SK-N-SH (cell line): ENCODE measurements around the gene CDC45. TPM values are rescaled to one million over a fixed set of nuclear protein-coding genes. Genes with fewer than 3 reads are reported as not detected.

Experiments
- CTCF ChIA-PET: fragments of 300-600, 350-600 bp; formaldehyde crosslinking; extraction: SDS; loops from one replicate; lab custom pipeline; 2021; lab: Yijun Ruan, JAX
- POLR2A ChIA-PET: fragments of 350-600 bp; sonication (Branson Sonifier 250); formaldehyde crosslinking; extraction: SDS; loops from one replicate; lab custom pipeline; 2020; ENCODE audit warnings: antibody characterized with exemption, inconsistent platforms; lab: Yijun Ruan, JAX
- DNase-seq: peaks from one replicate; pipeline ENCODE4 v3.0.0; 2012
- H2AFZ ChIP-seq: fragments of 200-600 bp; sonication (generic); 2 replicates; pipeline ENCODE4 v1.8.1; 2016; ENCODE audit warnings: antibody characterized with exemption, mild to moderate bottlenecking, low read depth
- H3F3A ChIP-seq: fragments of 200-600 bp; sonication (generic); replicated peaks from 2 replicates; pipeline ENCODE3; 2016; ENCODE audit warnings: antibody characterized with exemption, mild to moderate bottlenecking; ENCODE audit not compliant: insufficient read depth
- H3K27ac ChIP-seq, 2 experiments: fragments of 200-500 bp in 1 of 2; fragments of 200-600 bp in 1 of 2; sonication (Bioruptor generic) in 1 of 2; sonication (generic), shearing (Covaris generic) in 1 of 2; 2 replicates each; pipeline versions ENCODE4 v1.5.1 to v1.6.1; 2014 to 2016; ENCODE audit warnings: low read depth in 2 of 2, inconsistent platforms in 1 of 2, low read length in 1 of 2, mild to moderate bottlenecking in 1 of 2, mixed read lengths in 1 of 2
- H3K27me3 ChIP-seq: fragments of 200-600 bp; sonication (generic), shearing (Covaris generic); 2 replicates; pipeline ENCODE4 v1.6.1; 2016; ENCODE audit warnings: mixed run types; ENCODE audit not compliant: insufficient read depth
- H3K36me3 ChIP-seq, 2 experiments: fragments of 200-500 bp in 1 of 2; fragments of 200-600 bp in 1 of 2; sonication (Bioruptor generic) in 1 of 2; sonication (generic) in 1 of 2; replicated peaks in 1 of 2; 2 replicates each; pipeline versions ENCODE3 to v1.5.1; 2014 to 2016; ENCODE audit warnings: low read length in 1 of 2, mild to moderate bottlenecking in 1 of 2; ENCODE audit not compliant: insufficient read depth in 2 of 2, control insufficient read depth in 1 of 2
- H3K4me1 ChIP-seq, 2 experiments: fragments of 200-500 bp in 1 of 2; fragments of 200-600 bp in 1 of 2; sonication (Bioruptor generic) in 1 of 2; sonication (generic), shearing (Covaris generic) in 1 of 2; 2 replicates each; pipeline versions ENCODE4 v1.5.1 to v1.6.1; 2014 to 2016; ENCODE audit warnings: low read depth in 1 of 2, low read length in 1 of 2, mixed run types in 1 of 2; ENCODE audit not compliant: insufficient read depth in 2 of 2, control insufficient read depth in 1 of 2
- H3K4me2 ChIP-seq: fragments of 200-600 bp; sonication (generic), shearing (Covaris generic); 2 replicates; pipeline ENCODE4 v1.6.1; 2017; ENCODE audit warnings: mixed run types
- H3K4me3 ChIP-seq, 2 experiments: fragments of 200-500 bp in 1 of 2; fragments of 200-600 bp in 1 of 2; sonication (Bioruptor generic) in 1 of 2; sonication (generic), shearing (Covaris generic) in 1 of 2; 2 replicates each; pipeline versions ENCODE4 v1.5.1 to v1.8.1; 2014 to 2016; ENCODE audit warnings: low read depth in 2 of 2, inconsistent platforms in 1 of 2, low read length in 1 of 2, mild to moderate bottlenecking in 1 of 2, mixed read lengths in 1 of 2, moderate library complexity in 1 of 2
- H3K79me2 ChIP-seq: fragments of 200-600 bp; sonication (generic); 2 replicates; pipeline ENCODE4 v1.8.1; 2017; ENCODE audit warnings: mild to moderate bottlenecking; ENCODE audit not compliant: insufficient read depth
- H3K9ac ChIP-seq: fragments of 200-600 bp; sonication (generic); 2 replicates; pipeline ENCODE4 v1.6.1; 2017; ENCODE audit warnings: mixed run types
- H3K9me2 ChIP-seq: fragments of 200-600 bp; sonication (generic); 2 replicates; pipeline ENCODE4 v1.6.1; 2017; ENCODE audit warnings: mixed run types
- H3K9me3 ChIP-seq: fragments of 200-600 bp; sonication (generic); 2 replicates; pipeline ENCODE4 v1.6.1; 2017; ENCODE audit warnings: mixed run types, mild to moderate bottlenecking, moderate library complexity
- H4K20me1 ChIP-seq: fragments of 200-600 bp; sonication (generic); 2 replicates; pipeline ENCODE4 v1.6.1; 2017; ENCODE audit warnings: mild to moderate bottlenecking, mixed run types; ENCODE audit not compliant: insufficient read depth
- CTCF ChIP-seq: fragments of 200-600 bp; sonication (generic); IDR thresholded peaks from 2 replicates; pipeline ENCODE4 v1.6.1; 2017; ENCODE audit warnings: antibody characterized with exemption, mild to moderate bottlenecking, moderate library complexity
- GABPA ChIP-seq: IDR thresholded peaks from 2 replicates; pipeline ENCODE4 v1.4.0; 2012; ENCODE audit warnings: low read depth, mild to moderate bottlenecking
- GATA2 ChIP-seq: sonication (generic); formaldehyde crosslinking; IDR thresholded peaks from 2 replicates; pipeline ENCODE4 v1.5.0; 2020; ENCODE audit warnings: mild to moderate bottlenecking, missing genetic modification reagents
- POLR2AphosphoS5 ChIP-seq: IDR thresholded peaks from 2 replicates; pipeline ENCODE4 v1.6.1; 2012; ENCODE audit warnings: low read depth, low read length
- REST ChIP-seq: IDR thresholded peaks from 2 replicates; pipeline ENCODE4 v1.6.1; 2012; ENCODE audit warnings: mild to moderate bottlenecking, low read depth, low read length, moderate library complexity
- RXRA ChIP-seq: IDR thresholded peaks from 2 replicates; pipeline ENCODE4 v1.4.0; 2012; ENCODE audit warnings: low read depth, mild to moderate bottlenecking, borderline replicate concordance
- SMC3 ChIP-seq: IDR thresholded peaks from 2 replicates; pipeline ENCODE4 v1.6.1; 2012; ENCODE audit warnings: low read depth, low read length, improper control_type of control experiment
- TAF1 ChIP-seq: IDR thresholded peaks from 2 replicates; pipeline ENCODE4 v1.6.1; 2012; ENCODE audit warnings: low read depth, mild to moderate bottlenecking, low read length, moderate library complexity, borderline replicate concordance
- USF1 ChIP-seq: IDR thresholded peaks from 2 replicates; pipeline ENCODE4 v1.4.0; 2012; ENCODE audit warnings: low read depth, borderline replicate concordance
- YY1 ChIP-seq: IDR thresholded peaks from 2 replicates; pipeline ENCODE4 v1.4.0; 2012; ENCODE audit warnings: low read depth, mild to moderate bottlenecking
- WGBS: methylation state at CpG from one replicate; pipeline ENCODE4 v1.1.6; 2017; ENCODE audit warnings: low lambda C conversion rate; 5-methylcytosine and 5-hydroxymethylcytosine counted together
- polyA plus RNA-seq, 3 experiments: library from polyadenylated mRNA; depleted of rRNA; stranded (reverse); fragments of >200 nt; gene quantifications; 2 replicates each; pipeline ENCODE4 v1.2.3, GENCODE V29; 2012

CDC45 gene
- polyA plus RNA-seq, 1 of the 3 experiments (the other 2 are of a cell fraction): 23.6 TPM

- Histone ChIP-seq H3K36me3 (peaks cover 24 to 56% of the 10 kb centered on the region in 2 experiments), H3K9ac (no peak overlapping the region), H3K9me3 (no peaks in the 10 kb centered on the region), H2AFZ (no peak overlapping the region), H3K27ac (no peak overlapping the region), H3K27me3 (no peaks in the 10 kb centered on the region), H3K4me2 (no peak overlapping the region), H4K20me1 (no peaks in the 10 kb centered on the region), H3K79me2 (peaks cover 31% of the 10 kb centered on the region), H3K4me3 (no peak overlapping the region), H3K4me1 (peaks cover 0 to 19% of the 10 kb centered on the region in 2 experiments; a peak in 1 of 4 replicates)
- WGBS: 68% methylated on average over 2 of the region's 2 CpGs
- ChIA-PET POLR2A (no interaction called here), CTCF (no interaction called here)
- DNase-seq: no peak
- TF ChIP-seq REST (no peak), CTCF (no peak), RXRA (no peak), SMC3 (no peak), GATA2 (CRISPR knock-in tag) (no peak), YY1 (no peak), TAF1 (no peak), POLR2AphosphoS5 (no peak), GABPA (no peak), USF1 (no peak)
- TF ChIP-seq, all 33 proteins: peak for 0
- H3K9me2 ChIP-seq: no peaks in the 10 kb centered on the region
- peaks cover 9% of the 10 kb centered on the region for H3F3A ChIP-seq
Observed at GRCh38 chr22:19449422-19449767, 30.3 kb upstream of the CDC45 start.
